ENCODE measurements around the gene APBB1.

Gene APBB1

DNA sequence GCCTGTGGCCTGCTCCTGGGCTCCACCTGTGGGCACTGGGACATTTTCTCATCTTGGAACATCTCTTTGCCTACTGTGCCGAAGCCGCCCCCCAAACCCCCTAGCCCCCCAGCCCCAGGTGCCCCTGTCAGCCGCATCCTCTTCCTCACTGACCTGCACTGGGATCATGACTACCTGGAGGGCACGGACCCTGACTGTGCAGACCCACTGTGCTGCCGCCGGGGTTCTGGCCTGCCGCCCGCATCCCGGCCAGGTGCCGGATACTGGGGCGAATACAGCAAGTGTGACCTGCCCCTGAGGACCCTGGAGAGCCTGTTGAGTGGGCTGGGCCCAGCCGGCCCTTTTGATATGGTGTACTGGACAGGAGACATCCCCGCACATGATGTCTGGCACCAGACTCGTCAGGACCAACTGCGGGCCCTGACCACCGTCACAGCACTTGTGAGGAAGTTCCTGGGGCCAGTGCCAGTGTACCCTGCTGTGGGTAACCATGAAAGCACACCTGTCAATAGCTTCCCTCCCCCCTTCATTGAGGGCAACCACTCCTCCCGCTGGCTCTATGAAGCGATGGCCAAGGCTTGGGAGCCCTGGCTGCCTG, 27.3 kb downstream of the APBB1 start:
- DNase-seq (ENCODE audit: low spot score), result no peak
- FAIRE-seq, result no peak

DNA sequence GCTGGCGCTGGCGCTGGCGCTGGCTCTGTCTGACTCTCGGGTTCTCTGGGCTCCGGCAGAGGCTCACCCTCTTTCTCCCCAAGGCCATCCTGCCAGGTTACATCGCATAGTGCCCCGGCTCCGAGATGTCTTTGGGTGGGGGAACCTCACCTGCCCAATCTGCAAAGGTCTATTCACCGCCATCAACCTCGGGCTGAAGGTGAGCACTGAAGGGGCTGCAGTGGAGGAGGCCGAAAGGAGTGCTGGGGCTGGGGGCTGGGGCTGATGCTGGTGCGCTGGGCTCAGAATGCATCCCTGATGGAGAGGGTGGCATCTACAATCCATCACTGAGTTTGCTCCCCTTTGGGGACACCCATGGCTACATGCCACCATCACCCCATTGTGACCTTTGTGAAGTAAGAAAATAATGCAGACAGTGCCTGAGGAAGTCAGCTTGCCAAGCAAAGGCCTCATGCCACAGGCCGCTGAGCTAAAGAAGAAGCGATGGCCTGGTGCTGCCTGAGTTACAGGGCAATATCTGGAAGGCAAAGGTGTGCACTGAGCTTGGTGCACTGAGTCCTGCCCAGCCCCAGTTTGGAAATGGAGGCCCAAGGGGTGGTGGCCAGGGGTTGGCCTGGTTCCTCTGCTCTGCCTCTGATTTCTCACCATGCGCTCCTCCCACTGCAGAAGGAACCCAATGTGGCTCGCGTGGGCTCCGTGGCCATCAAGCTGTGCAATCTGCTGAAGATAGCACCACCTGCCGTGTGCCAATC, 28.0 kb downstream of the APBB1 start:
- DNase-seq (ENCODE audit: low spot score), result no peak

DNA sequence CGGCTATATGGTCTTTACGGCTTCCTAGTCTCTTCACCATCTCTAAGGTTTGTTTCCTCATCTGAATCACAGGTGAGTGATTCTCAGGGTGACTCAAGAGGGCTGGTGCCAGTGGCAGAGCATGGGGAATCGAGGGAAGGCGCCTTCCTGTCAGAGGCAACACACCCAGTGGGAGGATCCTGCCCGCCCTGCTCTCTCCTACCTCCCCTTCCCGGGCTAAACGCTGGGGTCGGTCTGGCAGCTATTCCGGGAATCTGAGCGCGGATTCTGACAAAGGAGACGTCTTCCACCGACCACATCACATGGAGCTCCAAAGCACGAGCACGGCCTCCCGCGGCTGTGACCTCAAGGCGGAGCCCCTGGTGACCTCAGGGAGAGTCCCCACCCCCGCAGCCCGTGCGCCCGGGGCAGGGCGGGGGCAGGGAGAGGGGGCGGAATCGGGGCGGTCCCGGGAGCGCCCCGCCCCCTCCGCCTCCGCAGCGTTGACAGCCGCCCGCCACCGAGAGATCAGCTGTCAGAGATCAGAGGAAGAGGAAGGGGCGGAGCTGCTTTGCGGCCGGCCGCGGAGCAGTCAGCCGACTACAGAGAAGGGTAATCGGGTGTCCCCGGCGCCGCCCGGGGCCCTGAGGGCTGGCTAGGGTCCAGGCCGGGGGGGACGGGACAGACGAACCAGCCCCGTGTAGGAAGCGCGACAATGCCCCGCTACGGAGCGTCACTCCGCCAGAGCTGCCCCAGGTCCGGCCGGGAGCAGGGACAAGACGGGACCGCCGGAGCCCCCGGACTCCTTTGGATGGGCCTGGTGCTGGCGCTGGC, 28.8 kb downstream of the APBB1 start, which contains the start of gene SMPD1:
TSS of gene SMPD1 (plus strand) at position 570 of the 813 bp plus-strand sequence. CDS start at position 695, 125 bp downstream.
- FAIRE-seq (peak; percentile 28), DNase-seq (ENCODE audit: low spot score) (peak; percentile 75)

More for the DNA sequence above, 28.0 kb downstream of the APBB1 start:
- FAIRE-seq, result no peak

DNA sequence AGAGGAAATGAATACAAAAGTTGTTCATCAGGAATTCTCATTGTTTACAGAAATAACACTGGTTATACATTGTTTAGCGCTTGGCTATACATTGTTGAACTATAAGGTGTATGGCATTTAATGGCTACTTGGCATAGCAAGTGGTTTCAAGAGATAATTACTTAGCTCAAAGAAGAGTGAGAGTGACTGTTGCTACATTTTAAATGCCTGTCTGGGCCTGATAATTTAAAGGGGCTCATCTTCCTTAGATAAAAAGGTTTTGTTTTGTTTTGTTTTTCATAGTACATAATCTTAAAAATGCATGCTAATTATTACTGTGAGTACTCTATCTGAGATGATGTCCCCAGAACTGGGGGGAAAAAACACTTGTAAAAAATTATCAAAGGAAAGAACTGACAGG, 30.1 kb downstream of the APBB1 start:
- no peak for DNase-seq (ENCODE audit: low spot score)
- no peak for FAIRE-seq

DNA sequence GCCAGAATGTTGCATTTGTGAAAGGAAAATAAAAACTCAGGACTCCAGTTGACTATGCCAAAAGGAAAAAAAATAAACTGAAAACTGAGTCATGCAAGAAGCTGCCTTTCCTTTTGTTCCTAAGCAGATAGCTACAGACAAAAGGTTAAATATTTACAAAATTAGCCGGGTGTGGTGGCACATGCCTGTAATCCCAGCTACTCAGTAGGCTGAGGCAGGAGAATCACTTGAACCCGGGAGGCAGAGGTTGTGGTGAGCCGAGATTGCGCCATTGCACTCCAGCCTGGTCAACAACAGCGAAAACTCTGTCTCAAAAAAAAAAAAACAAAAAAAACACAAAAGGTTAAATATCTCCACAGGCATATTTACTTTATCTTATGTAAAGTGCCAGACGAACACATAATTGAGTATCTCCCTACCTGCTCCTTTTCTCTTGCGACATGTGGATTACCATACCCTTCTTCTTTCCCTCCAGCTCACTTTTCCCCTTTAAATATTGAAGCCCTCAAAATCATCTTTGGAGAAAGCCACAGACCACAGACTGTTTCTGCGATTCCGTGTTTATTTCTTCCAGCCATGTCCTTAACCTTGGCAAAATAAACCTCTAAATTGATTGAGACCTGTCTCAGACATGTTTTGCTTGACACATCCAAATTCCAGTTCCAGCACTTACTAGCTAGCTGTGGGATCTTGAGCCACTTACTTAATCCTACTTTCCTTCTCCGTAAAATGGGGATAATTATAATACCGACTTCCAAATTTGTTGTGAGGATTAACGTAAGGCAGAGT, 30.9 kb downstream of the APBB1 start:
- peak; percentile 81 for FAIRE-seq
- peak; percentile 73 for DNase-seq (ENCODE audit: low spot score)

DNA sequence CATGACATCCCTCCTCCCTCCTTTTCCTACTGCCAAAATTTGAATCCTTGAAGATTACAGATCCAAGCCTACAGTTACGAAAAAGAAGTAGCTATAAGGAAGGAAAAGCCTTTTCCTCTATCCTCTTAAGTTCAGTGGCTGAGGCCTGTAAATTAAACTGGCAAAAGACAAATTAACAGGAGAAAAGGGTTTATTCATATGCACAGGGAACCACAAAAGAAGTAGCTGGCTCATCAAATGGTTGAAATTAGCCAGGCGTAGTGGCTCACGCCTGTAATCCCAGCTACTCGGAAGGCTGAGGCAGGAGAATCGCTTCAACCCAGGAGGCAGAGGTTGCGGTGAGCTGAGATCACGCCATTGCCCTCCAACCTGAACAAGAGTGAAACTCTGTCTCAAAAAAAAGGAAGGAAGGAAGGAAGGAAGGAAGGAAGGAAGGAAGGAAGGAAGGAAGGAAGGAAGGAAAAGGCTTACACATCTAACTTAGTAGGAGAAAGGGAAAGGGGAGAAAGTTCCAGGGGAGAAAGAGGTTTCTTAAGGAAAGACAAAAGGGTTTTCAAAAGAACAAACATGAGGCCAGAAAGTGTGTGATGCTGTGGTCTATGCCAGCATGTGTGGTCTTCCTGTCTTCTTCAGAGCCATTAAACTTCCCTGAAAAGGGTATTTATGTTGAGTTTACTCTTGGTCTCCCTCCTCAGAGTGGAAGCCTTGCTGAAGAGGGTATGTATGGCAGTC, 33.7 kb downstream of the APBB1 start:
- FAIRE-seq, result no peak
- no peak for DNase-seq (ENCODE audit: low spot score)

DNA sequence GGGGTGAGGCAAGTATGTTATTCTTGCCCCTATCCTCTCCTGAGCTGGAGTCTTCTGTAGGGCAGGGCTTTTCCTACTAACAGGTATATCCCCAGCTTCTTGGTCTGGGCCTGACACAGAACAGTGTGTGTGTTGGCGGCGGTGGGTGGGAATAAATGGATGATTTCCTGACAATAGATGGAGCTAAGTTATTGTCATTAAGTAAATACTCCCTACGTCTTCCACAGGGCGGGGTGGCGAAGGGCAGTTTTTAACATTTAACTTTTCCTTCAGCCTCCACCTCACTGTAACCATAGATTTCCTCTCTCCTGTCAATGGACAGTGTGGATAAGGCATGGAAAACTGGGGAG, 40.3 kb downstream of the APBB1 start:
- no peak for FAIRE-seq

DNA sequence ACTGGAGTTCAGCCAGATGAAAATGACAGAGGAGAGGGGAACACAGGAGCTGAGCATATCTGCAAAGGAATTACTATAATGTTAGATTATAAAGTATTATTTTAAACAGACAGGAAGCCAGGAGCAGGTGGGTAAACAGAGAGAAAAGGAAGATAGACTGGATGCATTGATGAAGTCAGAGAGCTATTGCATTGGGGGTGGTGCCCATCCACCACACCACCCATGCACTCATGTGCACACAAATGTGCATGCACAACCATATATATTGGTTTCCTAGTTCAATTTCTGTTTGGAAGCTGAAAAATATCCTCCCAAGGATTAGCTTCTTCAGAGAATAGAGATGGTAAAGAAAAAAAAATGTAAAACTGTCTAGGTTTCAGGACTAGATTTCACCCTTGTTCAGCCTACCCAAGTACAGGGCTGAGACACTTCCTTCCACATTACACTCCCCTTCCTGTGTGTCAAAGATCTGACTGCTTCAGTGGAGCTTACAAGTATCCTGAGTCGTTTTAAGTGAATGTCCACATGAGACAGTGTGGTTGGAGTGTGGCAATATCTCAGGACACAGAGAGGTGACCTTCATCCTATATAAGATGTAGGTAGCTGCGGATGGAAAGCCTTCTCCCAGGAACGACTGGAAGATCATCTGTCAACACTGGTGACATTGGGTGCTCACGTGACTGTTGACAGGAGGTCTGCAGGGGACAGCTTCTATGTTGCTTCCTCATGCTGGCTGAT, 40.8 kb downstream of the APBB1 start:
- DNase-seq (ENCODE audit: low spot score) (no peak), FAIRE-seq (no peak)

More for the DNA sequence above, 40.3 kb downstream of the APBB1 start:
- no peak for DNase-seq (ENCODE audit: low spot score)

DNA sequence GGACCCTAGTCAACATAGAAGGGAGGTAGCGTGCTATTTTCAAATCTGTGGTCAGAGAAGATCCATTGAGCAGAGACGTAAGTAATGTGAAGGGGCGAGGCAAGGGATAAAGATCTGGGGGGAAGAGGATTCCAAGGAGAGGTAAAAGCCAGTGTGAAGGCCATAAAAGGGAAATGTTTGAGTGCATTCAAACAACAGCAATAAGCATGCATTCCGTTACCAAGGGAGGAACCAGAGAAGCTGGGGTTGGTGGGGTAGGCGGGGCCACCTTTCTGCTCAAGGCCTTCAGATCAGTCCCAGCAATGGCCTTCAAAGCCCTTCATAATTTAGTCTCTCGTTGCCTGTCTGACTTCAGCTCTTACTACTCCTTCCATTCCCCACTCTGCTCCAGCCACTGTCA, 47.1 kb downstream of the APBB1 start:
- DNase-seq (ENCODE audit: low spot score) (no peak), FAIRE-seq (no peak)

DNA sequence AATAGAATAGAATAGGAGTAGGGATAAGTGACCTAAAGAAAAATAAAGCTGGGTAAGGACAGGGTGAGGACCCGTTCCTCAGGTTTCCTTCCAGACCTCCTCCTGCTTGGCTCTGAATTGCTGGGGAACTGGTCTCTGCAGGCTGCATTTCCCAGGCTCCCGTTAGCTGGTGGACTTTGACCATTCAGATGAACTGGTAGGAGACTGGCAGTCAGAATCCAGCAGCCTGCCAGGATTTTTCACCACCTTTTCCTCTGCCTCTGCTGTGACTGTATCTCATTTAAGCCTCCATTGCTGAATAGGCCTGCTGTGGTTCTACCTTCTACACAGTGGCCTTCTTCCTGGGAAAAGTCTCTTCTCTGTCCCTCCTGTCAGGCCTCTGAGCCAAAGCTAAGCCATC, 53.2 kb downstream of the APBB1 start:
- DNase-seq (ENCODE audit: low spot score) (no peak), FAIRE-seq (no peak)

DNA sequence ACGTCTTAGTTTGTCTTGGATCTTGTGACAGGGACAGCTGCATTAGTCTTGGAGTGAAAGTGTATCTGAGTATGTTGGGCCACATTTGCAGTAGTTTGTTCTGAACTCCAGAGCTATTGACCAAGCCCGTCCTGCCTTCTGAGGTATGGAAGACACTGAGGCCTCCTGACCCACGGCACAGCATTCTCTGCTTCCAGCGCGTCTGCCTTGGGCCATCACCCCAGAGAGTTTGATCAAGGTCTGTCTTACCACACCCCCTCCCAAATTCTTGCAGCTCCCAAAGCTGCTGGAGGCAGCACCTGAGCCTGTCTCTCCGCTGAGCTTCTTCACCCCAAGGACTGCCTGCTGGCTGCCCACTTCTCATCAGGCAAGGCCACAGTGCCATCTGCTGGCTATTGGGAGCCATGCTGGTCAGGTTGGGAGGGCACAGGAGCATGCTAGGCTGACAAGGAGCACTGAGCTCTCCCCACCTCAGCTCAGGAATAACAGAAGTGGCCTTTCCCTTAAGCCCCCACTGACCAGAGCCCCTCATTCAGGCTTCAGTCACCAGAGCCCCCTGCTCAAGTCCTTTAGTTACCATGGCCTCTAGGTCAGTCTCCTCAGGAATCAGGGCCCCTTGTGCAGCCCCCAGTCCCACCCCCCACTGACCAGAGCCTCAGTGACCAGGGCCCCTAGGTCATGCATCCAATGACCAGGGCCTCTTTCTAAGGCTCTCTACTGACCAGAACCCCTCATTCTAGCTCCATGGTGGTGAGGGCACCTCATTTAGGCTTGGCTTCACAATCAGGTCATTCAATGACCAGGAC, 55.8 kb downstream of the APBB1 start:
- no peak for FAIRE-seq
- DNase-seq (ENCODE audit: low spot score), result peak; percentile 39

DNA sequence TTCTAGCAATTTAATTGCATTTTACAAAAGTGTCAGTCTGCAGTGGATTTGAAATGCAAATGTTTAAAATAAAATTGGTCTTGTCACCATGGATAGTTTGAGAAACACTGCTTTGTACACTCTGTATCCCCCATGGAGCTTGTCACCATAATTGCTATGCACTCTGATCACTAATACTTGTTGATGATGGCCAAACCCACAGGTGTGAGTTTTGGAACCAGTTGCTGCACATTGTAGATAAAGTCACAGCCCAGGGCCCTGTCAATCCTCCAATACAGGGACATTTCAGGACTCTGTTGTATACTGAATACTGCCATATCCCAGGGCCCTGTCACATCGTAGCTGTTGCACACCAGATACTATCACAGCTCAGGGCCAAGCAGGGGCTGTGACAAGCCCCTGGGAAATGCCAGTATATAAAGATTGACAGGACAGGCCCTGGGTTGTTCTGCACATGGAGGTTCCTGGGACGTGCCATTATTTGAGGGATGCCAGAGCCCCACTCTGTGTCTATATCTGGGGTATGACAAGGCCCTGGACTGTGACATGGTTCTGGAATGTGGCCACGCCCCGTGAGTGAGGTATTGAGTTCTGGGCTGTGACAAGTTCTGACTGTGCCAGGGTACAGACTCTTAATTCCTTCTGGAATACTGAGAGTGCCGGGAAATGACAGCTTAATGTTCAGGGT, 56.6 kb downstream of the APBB1 start:
- FAIRE-seq, result no peak
- DNase-seq (ENCODE audit: low spot score), result no peak

DNA sequence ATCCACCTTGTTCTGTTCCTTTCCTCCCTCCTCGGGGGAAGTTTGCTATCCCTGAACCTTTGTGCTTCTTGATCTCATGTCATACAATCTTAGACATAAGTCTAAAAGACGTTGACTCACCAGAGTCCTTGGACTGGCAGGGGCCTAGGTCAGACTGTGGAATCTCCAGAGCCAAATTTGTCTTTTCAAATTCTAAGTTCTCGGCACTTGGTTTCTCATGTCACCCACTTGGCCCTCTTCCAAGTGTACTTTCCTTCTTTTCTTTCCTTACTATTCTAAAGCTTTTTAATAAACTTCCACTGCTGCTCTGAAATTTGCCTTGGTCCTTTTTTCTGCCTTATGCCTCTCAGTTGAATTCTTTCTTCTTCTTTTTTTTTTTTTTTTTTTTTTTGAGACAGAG, 58.7 kb downstream of the APBB1 start:
- FAIRE-seq (no peak), DNase-seq (ENCODE audit: low spot score) (no peak)

DNA sequence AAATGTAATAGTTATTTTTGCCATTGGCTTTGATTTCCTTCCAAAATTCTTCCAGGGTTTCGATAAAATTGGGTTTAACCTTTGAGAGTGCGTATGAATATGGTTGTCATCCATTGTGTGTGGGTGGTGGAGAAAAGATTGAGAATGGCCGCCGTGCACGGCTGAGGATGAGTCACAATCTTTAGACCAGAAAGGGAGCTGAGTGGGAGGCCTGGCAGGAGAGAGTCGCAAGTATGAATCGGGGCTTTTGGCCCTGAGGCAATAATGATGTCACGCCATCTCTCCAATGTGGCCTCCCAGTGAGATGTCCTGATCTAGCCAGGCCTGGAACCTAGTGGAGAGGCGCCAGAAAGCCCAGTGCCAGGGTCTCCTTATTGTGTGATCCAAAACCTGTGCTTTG, 61.7 kb downstream of the APBB1 start:
- FAIRE-seq, result peak; percentile 61
- peak; percentile 67 for DNase-seq (ENCODE audit: low spot score)

DNA sequence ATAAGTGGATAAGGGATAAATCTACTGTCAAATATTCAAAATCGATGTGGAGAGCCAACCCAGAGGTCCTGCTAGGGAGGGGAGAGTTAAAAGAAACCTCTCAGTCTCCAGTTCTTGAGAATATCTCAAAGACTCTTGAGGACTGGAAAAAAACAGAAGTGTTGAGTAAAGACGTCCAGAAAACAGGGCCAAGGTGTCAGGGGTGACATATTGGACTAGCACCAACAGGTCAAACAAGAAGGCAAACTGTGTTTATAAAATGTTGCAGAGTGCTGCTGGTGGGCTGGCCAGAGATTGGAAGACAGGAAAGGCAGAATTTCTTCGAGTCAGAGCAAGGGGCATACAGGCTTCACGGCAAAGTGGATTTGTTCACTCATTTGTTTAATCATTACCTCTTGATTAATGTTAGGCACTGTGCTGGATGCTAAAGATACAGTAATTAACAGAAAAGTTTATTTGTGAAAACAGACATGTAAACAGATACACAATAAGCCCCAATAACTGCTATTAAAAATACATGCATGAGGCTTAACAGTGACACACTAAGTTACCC, 62.3 kb downstream of the APBB1 start:
- FAIRE-seq (no peak), DNase-seq (ENCODE audit: low spot score) (no peak)

DNA sequence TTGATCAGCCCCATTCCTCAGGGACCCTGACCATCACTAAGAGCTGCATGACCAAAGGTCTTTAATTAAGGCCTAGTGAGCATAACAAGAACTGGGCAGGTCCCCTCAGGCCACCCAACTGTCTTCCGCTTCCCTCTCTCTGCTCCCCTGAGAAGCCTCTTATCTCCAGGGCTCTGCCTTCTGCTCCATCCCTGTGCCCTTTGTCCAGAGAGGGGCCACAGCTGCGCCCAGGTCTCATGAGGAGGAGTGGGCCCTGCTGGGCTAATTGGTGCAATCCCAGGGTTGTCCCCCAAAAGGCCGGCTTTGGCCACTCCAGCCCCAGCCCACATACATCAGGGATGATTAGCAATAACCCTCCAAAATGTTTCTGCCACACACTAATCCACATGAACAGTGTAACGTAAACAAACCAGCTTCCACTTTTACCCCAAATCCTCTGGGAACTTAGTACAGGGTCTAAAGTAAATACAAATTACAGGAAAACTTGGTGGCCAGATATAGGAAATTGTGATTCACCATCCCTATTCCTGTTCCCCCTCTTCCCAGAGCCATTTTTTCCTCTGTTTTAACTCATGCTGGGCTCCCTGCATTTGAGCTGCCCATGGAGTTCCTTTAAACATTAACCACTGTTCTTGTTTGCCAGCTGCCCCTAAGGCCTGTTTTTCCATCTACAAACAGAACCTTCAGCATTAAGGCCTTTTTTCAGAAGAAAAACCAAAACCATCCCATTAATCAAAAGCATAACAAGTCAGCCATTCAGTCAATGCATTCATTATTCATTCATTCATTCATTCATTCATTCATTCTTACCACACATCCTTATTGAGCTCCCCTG, 64.0 kb downstream of the APBB1 start:
- no peak for DNase-seq (ENCODE audit: low spot score)
- FAIRE-seq, result no peak

DNA sequence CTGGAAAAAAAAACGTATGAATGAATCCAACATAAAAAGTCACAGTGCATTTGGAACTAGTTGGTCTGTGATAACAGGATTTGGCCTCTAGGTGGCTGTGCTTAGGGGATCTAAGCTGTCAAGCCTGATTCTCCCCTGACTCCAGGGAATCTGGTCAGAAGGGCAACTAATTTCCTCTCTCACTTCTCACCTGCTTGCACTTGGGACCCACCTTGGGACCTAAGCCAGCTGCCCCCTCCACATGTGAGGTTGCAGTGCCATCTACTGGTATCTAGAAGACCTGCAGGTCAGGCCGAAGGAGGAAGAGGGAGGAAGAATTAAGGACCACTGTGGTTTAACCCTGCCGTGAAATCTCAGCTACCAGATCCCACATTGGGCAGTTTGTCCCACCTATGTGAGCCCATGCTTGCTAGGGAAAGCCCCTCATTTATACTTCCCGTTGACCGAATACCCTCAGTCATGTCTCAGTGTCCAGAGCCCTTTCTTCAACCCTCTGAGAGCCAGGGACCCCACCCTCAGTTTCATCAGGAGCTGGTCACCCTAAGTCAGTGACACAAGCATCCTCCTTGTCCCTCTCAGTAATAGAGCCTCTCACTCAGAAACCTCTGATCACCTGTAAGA, 65.4 kb downstream of the APBB1 start:
- FAIRE-seq (no peak), DNase-seq (ENCODE audit: low spot score) (peak; percentile 48)
